ENCODE results near the gene SSBP3.

Gene SSBP3

DNA sequence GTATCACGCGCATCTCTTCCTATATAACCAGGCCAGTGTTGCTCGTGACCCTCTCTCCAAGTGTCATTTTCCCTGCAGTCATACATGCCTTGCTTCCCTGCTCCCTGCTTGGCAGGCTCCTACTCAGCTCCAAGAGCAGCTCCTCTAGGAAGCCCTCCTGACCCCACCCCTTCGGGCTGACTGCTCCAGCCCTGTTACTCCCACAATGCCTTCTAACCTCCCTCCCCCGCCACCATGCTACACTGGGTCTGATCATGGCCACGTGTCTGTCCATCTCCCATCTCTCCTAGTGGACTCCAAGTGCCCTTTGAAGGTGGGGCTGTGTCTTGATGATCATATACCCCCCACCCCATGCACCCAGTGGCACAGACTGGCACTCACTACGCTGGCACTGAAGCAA lies 161.5 kb downstream of the SSBP3 start (continued):
- TF ChIP-seq, protein P1, sequence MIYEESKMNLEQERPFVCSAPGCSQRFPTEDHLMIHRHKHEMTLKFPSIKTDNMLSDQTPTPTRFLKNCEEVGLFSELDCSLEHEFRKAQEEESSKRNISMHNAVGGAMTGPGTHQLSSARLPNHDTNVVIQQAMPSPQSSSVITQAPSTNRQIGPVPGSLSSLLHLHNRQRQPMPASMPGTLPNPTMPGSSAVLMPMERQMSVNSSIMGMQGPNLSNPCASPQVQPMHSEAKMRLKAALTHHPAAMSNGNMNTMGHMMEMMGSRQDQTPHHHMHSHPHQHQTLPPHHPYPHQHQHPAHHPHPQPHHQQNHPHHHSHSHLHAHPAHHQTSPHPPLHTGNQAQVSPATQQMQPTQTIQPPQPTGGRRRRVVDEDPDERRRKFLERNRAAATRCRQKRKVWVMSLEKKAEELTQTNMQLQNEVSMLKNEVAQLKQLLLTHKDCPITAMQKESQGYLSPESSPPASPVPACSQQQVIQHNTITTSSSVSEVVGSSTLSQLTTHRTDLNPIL (CRISPR knock-in tag; IDR thresholded peaks at IDR 0.05; ENCODE audit: low read depth): no peak

DNA sequence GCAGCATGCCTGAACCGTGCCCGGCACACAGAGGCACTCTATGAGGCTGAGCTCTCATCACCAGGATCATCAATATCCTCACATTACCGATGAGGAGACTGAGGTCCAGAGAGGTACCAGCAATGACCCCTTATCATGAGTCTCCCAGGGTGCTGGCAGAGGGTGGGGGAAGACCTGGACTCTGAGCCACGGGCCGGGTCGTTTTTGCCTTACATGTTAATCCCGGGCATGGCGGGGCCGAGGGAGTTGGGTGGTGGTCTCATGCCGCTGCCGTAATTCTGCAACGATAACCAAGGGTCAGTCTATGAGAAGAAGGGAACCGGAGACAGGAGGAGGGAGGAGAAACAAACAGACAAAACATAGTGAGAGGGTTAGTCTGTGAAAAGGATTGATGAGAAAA lies 163.2 kb downstream of the SSBP3 start:
- TF ChIP-seq TOX (CRISPR knock-in tag; IDR thresholded peaks at IDR 0.05; ENCODE audit: borderline replicate concordance) (no peak), ZC3H10 (CRISPR knock-in tag; IDR thresholded peaks at IDR 0.05) (no peak), RARB (CRISPR knock-in tag; IDR thresholded peaks at IDR 0.05) (no peak)
- TF ChIP-seq, protein P2, sequence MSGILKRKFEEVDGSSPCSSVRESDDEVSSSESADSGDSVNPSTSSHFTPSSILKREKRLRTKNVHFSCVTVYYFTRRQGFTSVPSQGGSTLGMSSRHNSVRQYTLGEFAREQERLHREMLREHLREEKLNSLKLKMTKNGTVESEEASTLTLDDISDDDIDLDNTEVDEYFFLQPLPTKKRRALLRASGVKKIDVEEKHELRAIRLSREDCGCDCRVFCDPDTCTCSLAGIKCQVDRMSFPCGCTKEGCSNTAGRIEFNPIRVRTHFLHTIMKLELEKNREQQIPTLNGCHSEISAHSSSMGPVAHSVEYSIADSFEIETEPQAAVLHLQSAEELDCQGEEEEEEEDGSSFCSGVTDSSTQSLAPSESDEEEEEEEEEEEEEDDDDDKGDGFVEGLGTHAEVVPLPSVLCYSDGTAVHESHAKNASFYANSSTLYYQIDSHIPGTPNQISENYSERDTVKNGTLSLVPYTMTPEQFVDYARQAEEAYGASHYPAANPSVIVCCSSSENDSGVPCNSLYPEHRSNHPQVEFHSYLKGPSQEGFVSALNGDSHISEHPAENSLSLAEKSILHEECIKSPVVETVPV (CRISPR knock-in tag; IDR thresholded peaks at IDR 0.05): no peak
- TF ChIP-seq, protein P3, sequence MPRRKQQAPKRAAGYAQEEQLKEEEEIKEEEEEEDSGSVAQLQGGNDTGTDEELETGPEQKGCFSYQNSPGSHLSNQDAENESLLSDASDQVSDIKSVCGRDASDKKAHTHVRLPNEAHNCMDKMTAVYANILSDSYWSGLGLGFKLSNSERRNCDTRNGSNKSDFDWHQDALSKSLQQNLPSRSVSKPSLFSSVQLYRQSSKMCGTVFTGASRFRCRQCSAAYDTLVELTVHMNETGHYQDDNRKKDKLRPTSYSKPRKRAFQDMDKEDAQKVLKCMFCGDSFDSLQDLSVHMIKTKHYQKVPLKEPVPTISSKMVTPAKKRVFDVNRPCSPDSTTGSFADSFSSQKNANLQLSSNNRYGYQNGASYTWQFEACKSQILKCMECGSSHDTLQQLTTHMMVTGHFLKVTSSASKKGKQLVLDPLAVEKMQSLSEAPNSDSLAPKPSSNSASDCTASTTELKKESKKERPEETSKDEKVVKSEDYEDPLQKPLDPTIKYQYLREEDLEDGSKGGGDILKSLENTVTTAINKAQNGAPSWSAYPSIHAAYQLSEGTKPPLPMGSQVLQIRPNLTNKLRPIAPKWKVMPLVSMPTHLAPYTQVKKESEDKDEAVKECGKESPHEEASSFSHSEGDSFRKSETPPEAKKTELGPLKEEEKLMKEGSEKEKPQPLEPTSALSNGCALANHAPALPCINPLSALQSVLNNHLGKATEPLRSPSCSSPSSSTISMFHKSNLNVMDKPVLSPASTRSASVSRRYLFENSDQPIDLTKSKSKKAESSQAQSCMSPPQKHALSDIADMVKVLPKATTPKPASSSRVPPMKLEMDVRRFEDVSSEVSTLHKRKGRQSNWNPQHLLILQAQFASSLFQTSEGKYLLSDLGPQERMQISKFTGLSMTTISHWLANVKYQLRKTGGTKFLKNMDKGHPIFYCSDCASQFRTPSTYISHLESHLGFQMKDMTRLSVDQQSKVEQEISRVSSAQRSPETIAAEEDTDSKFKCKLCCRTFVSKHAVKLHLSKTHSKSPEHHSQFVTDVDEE (CRISPR knock-in tag; IDR thresholded peaks at IDR 0.05): no peak
- no peak for ATAC-seq

DNA sequence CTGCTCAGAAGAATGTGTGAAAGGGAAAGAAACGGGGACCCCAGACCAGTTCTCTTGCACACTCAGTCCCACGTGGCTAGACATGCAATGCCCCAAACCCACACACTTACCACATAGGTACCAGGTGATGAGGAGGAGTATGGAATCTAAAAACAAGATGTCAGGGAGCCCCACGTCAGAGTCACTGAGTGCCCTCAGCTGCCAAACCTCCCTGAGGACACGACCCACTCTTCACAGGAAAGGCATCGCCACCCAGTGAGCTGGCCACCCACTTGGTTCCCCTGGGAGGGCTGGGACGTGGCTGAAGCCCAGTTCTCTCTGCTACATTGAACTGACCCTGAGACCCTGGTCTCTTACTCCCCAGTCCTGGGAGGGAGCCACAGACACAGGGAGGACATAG lies 164.8 kb downstream of the SSBP3 start:
- ATAC-seq: no peak

More for the DNA sequence above, 164.8 kb downstream of the SSBP3 start:
- TF ChIP-seq, protein P4, sequence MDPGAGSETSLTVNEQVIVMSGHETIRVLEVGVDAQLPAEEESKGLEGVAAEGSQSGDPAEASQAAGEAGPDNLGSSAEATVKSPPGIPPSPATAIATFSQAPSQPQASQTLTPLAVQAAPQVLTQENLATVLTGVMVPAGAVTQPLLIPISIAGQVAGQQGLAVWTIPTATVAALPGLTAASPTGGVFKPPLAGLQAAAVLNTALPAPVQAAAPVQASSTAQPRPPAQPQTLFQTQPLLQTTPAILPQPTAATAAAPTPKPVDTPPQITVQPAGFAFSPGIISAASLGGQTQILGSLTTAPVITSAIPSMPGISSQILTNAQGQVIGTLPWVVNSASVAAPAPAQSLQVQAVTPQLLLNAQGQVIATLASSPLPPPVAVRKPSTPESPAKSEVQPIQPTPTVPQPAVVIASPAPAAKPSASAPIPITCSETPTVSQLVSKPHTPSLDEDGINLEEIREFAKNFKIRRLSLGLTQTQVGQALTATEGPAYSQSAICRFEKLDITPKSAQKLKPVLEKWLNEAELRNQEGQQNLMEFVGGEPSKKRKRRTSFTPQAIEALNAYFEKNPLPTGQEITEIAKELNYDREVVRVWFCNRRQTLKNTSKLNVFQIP (CRISPR knock-in tag; IDR thresholded peaks at IDR 0.05; ENCODE audit: borderline replicate concordance, low read depth): no peak
- TF ChIP-seq GLIS3 (CRISPR knock-in tag; IDR thresholded peaks at IDR 0.05): no peak
- TF ChIP-seq ZNF8 (CRISPR knock-in tag; IDR thresholded peaks at IDR 0.05): no peak
- no peak for TF ChIP-seq ZNF565 (CRISPR knock-in tag; conservative IDR thresholded peaks at IDR 0.05; ENCODE audit: low read depth)
- no peak for TF ChIP-seq CSDC2 (CRISPR knock-in tag; IDR thresholded peaks at IDR 0.05)
- TF ChIP-seq, protein P3 (CRISPR knock-in tag; IDR thresholded peaks at IDR 0.05): no peak
- no peak for TF ChIP-seq OSR1 (CRISPR knock-in tag; IDR thresholded peaks at IDR 0.05)
- no peak for TF ChIP-seq ZFP30 (CRISPR knock-in tag; IDR thresholded peaks at IDR 0.05)
- no peak for TF ChIP-seq ZFP3 (CRISPR knock-in tag; IDR thresholded peaks at IDR 0.05)
- no peak for TF ChIP-seq SNAI2 (CRISPR knock-in tag; IDR thresholded peaks at IDR 0.05)
- no peak for TF ChIP-seq PPARA (CRISPR knock-in tag; IDR thresholded peaks at IDR 0.05; ENCODE audit: borderline replicate concordance)
- TF ChIP-seq RARB (CRISPR knock-in tag; IDR thresholded peaks at IDR 0.05): no peak
- TF ChIP-seq ISL1 (CRISPR knock-in tag; IDR thresholded peaks at IDR 0.05): no peak
- no peak for TF ChIP-seq TOX (CRISPR knock-in tag; IDR thresholded peaks at IDR 0.05; ENCODE audit: borderline replicate concordance)
- TF ChIP-seq, protein P5, sequence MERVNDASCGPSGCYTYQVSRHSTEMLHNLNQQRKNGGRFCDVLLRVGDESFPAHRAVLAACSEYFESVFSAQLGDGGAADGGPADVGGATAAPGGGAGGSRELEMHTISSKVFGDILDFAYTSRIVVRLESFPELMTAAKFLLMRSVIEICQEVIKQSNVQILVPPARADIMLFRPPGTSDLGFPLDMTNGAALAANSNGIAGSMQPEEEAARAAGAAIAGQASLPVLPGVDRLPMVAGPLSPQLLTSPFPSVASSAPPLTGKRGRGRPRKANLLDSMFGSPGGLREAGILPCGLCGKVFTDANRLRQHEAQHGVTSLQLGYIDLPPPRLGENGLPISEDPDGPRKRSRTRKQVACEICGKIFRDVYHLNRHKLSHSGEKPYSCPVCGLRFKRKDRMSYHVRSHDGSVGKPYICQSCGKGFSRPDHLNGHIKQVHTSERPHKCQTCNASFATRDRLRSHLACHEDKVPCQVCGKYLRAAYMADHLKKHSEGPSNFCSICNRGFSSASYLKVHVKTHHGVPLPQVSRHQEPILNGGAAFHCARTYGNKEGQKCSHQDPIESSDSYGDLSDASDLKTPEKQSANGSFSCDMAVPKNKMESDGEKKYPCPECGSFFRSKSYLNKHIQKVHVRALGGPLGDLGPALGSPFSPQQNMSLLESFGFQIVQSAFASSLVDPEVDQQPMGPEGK (CRISPR knock-in tag; IDR thresholded peaks at IDR 0.05; ENCODE audit: borderline replicate concordance): no peak
- TF ChIP-seq, protein P1 (CRISPR knock-in tag; IDR thresholded peaks at IDR 0.05; ENCODE audit: low read depth): no peak
- TF ChIP-seq ARNTL (CRISPR knock-in tag; IDR thresholded peaks at IDR 0.05; ENCODE audit: borderline replicate concordance, low read depth): no peak
- TF ChIP-seq ZC3H10 (CRISPR knock-in tag; IDR thresholded peaks at IDR 0.05): no peak
- no peak for TF ChIP-seq TCF4 (CRISPR knock-in tag; IDR thresholded peaks at IDR 0.05; ENCODE audit: borderline replicate concordance)
- TF ChIP-seq ZNF70 (CRISPR knock-in tag; IDR thresholded peaks at IDR 0.05): no peak

All from SK-N-SH treated with all-trans-retinoic acid at 6 μM for 48 hours (cell line).